GM21529 (cell line): ENCODE data around the gene HIRA.

Experiments
- ATAC-seq: cut with Tn5 transposase; IDR thresholded peaks from one replicate; pipeline ENCODE4 v1.9.1; 2021; ENCODE audit not compliant: unreplicated experiment

HIRA gene

GRCh38 chr22:19290400-19291217 lies 140.9 kb downstream of the HIRA start:
- no peak for ATAC-seq

GRCh38 chr22:19289475-19290161 lies 141.9 kb downstream of the HIRA start:
- no peak for ATAC-seq

GRCh38 chr22:19287889-19288288 lies 143.6 kb downstream of the HIRA start:
- no peak for ATAC-seq

- ATAC-seq, result no peak
These were observed 144.3 kb downstream of the HIRA start for GRCh38 chr22:19287076-19287707.

- ATAC-seq, result no peak
These were observed 145.7 kb downstream of the HIRA start for GRCh38 chr22:19285831-19286230.
